HL-60 (cell line): ENCODE measurements around the gene IPCEF1.

Experiments
- DNase-seq, 2 experiments: peaks; one replicate each; pipeline ENCODE4 v3.0.0-alpha.2; 2010 to 2020; ENCODE audit warnings: low read depth in 1 of 2, low spot score in 1 of 2
- H3K27ac ChIP-seq: fragments of 250-450 bp; sonication (Bioruptor Pico); replicated peaks from 2 replicates; pipeline ENCODE4 v1.5.1; 2020; ENCODE audit warnings: mild to moderate bottlenecking, moderate library complexity
- H3K27me3 ChIP-seq: fragments of 250-450 bp; sonication (Bioruptor Pico); 2 replicates; pipeline ENCODE4 v1.5.1; 2021; ENCODE audit warnings: mild to moderate bottlenecking, moderate library complexity; ENCODE audit not compliant: insufficient read depth, poor library complexity, severe bottlenecking
- H3K4me3 ChIP-seq: replicated peaks from 2 replicates; pipeline ENCODE4 v1.5.1; 2011; ENCODE audit warnings: mild to moderate bottlenecking, control low read depth, low read length; ENCODE audit not compliant: insufficient read depth
- GABPA ChIP-seq: IDR thresholded peaks from 2 replicates; pipeline ENCODE4 v1.6.1; 2012; ENCODE audit warnings: low read depth
- POLR2AphosphoS5 ChIP-seq: IDR thresholded peaks from 2 replicates; pipeline ENCODE4 v1.6.1; 2012; ENCODE audit warnings: low read depth
- SPI1 ChIP-seq: IDR thresholded peaks from 2 replicates; pipeline ENCODE4 v1.6.1; 2012; ENCODE audit warnings: low read depth, mild to moderate bottlenecking, borderline replicate concordance
- TF ChIP-seq, protein P1 (sequence below): IDR thresholded peaks from one replicate; pipeline ENCODE4 v1.5.1; 2011; ENCODE audit warnings: low read length, control low read depth, inconsistent platforms; ENCODE audit not compliant: insufficient read depth
- TF ChIP-seq, protein P2 (sequence below): IDR thresholded peaks from 2 replicates; pipeline ENCODE4 v1.6.1; 2012; ENCODE audit warnings: low read depth; ENCODE audit not compliant: insufficient replicate concordance

IPCEF1 gene

DNA sequence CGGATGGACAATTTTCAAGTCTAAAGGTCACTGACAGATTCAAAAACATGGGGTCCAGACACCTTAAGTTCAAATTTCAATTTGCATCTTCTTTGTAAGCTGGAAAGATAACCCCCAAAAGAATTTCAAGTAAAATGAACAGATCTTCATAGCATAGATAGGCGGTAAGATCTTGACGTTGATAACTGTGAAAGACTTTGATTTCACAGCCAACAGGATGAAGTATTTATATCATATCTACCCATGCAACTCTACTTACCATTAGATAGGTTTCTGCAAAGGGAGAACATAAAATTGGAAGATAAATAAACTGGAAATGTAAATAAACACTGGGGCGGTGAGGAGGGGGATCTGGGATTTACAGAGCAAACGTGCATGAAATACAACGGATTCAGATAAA is 137.8 kb downstream of the IPCEF1 start:
- H3K4me3 ChIP-seq, result no peak overlapping the region
- TF ChIP-seq SPI1, result no peak
- no peak for TF ChIP-seq GABPA
- TF ChIP-seq POLR2AphosphoS5, result no peak
- TF ChIP-seq, protein P1, sequence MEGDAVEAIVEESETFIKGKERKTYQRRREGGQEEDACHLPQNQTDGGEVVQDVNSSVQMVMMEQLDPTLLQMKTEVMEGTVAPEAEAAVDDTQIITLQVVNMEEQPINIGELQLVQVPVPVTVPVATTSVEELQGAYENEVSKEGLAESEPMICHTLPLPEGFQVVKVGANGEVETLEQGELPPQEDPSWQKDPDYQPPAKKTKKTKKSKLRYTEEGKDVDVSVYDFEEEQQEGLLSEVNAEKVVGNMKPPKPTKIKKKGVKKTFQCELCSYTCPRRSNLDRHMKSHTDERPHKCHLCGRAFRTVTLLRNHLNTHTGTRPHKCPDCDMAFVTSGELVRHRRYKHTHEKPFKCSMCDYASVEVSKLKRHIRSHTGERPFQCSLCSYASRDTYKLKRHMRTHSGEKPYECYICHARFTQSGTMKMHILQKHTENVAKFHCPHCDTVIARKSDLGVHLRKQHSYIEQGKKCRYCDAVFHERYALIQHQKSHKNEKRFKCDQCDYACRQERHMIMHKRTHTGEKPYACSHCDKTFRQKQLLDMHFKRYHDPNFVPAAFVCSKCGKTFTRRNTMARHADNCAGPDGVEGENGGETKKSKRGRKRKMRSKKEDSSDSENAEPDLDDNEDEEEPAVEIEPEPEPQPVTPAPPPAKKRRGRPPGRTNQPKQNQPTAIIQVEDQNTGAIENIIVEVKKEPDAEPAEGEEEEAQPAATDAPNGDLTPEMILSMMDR, result no peak
- TF ChIP-seq, protein P2, sequence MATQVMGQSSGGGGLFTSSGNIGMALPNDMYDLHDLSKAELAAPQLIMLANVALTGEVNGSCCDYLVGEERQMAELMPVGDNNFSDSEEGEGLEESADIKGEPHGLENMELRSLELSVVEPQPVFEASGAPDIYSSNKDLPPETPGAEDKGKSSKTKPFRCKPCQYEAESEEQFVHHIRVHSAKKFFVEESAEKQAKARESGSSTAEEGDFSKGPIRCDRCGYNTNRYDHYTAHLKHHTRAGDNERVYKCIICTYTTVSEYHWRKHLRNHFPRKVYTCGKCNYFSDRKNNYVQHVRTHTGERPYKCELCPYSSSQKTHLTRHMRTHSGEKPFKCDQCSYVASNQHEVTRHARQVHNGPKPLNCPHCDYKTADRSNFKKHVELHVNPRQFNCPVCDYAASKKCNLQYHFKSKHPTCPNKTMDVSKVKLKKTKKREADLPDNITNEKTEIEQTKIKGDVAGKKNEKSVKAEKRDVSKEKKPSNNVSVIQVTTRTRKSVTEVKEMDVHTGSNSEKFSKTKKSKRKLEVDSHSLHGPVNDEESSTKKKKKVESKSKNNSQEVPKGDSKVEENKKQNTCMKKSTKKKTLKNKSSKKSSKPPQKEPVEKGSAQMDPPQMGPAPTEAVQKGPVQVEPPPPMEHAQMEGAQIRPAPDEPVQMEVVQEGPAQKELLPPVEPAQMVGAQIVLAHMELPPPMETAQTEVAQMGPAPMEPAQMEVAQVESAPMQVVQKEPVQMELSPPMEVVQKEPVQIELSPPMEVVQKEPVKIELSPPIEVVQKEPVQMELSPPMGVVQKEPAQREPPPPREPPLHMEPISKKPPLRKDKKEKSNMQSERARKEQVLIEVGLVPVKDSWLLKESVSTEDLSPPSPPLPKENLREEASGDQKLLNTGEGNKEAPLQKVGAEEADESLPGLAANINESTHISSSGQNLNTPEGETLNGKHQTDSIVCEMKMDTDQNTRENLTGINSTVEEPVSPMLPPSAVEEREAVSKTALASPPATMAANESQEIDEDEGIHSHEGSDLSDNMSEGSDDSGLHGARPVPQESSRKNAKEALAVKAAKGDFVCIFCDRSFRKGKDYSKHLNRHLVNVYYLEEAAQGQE, result no peak

GRCh38 chr6:154218301-154218700 is 138.3 kb downstream of the IPCEF1 start:
- Histone ChIP-seq H3K4me3 (no peak overlapping the region), H3K27ac (no peak overlapping the region)
- DNase-seq, result peak; percentile 11 to 70

More for the DNA sequence above, 137.8 kb downstream of the IPCEF1 start:
- Histone ChIP-seq H3K27ac (no peak overlapping the region), H3K27me3 (no peaks in the 10 kb centered on the region)
- no peak for DNase-seq

GRCh38 chr6:154213782-154214181 is 142.8 kb downstream of the IPCEF1 start:
- no peak for DNase-seq
- no peak for TF ChIP-seq POLR2AphosphoS5
- no peak for TF ChIP-seq GABPA

More at GRCh38 chr6:154218301-154218700, 138.3 kb downstream of the IPCEF1 start:
- TF ChIP-seq POLR2AphosphoS5 (no peak; the same call in 1 of the 2 replicates), SPI1 (peak; percentile 48; the same call in 1 of the 2 replicates)
- TF ChIP-seq, protein P2, result no peak
- TF ChIP-seq, protein P1, result no peak
- H3K27me3 ChIP-seq, result no peaks in the 10 kb centered on the region

DNA sequence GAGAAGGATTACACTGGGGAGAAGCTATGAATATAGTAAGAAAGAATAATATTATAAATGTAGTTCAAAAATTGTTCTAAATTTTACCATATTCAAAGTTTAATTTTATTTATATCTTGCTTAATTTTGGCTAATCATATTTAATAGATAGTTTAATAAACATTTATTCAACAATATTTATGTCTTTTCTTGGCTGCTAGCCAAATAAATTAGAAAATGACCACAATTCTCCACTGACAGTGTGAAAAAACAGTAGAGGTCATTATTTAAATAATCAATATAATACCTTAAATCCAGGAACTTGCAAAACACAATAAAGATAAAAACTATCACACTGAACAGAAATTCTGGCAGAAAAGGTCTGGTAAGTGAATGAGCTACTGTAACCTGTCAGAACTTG is 145.9 kb downstream of the IPCEF1 start:
- no peak for TF ChIP-seq POLR2AphosphoS5
- TF ChIP-seq, protein P1, result no peak
- TF ChIP-seq SPI1, result no peak
- no peak for TF ChIP-seq GABPA
- TF ChIP-seq, protein P2, result no peak
- no peaks in the 10 kb centered on the region for H3K27me3 ChIP-seq
- H3K27ac ChIP-seq, result no peak overlapping the region
- DNase-seq, result no peak
- no peak overlapping the region for H3K4me3 ChIP-seq

More at GRCh38 chr6:154213782-154214181, 142.8 kb downstream of the IPCEF1 start:
- no peak overlapping the region for H3K27ac ChIP-seq
- no peaks in the 10 kb centered on the region for H3K27me3 ChIP-seq
- no peak overlapping the region for H3K4me3 ChIP-seq
